ENCODE measurements around the gene RNF115. TPM values are rescaled to one million over a fixed set of nuclear protein-coding genes. Genes with fewer than 3 reads are reported as not detected.

The RNF115 gene
- total RNA-seq, 1 experiment from 2014 or later, result 9.5 TPM

- no peaks in the 10 kb centered on the region for H3K9me2 ChIP-seq (ENCODE audit: insufficient read depth)
- H3K4me2 ChIP-seq (ENCODE audit: low read length), result no peak overlapping the region
- TF ChIP-seq CEBPB (IDR thresholded peaks at IDR 0.05; ENCODE audit: low read depth), result no peak
- TF ChIP-seq ATF3 (IDR thresholded peaks at IDR 0.05), result no peak
- no peak for TF ChIP-seq RAD21 (IDR thresholded peaks at IDR 0.05; ENCODE audit: low read depth)
- TF ChIP-seq CTCF (IDR thresholded peaks at IDR 0.05 in 2 of 3, conservative IDR thresholded peaks at IDR 0.05 in 1 of 3; ENCODE audit: borderline replicate concordance in 1 of 3, insufficient read depth in 1 of 3, low read depth in 2 of 3, low read length in 2 of 3), result no peak
- no peak for TF ChIP-seq POLR2A (IDR thresholded peaks at IDR 0.05; ENCODE audit: borderline replicate concordance, extremely low read depth, insufficient read depth, insufficient read length)
- TF ChIP-seq ZNF274 (IDR thresholded peaks at IDR 0.05; ENCODE audit: low read depth, low read length), result no peak
- TF ChIP-seq EZH2 (IDR thresholded peaks at IDR 0.05), result no peak
- TF ChIP-seq SRF (IDR thresholded peaks at IDR 0.05; ENCODE audit: low read depth), result no peak
- TF ChIP-seq ZFX (IDR thresholded peaks at IDR 0.05), result no peak
- no peak for TF ChIP-seq SIN3A (IDR thresholded peaks at IDR 0.05; ENCODE audit: low read depth)
- TF ChIP-seq TCF7L2 (IDR thresholded peaks at IDR 0.05; ENCODE audit: borderline replicate concordance, extremely low read depth, insufficient read depth, insufficient read length), result no peak
- H3K4me3 ChIP-seq (replicated peaks in 1 of 2; ENCODE audit: low read depth in 1 of 2, low read length in 2 of 2), result no peak overlapping the region
- no peak for DNase-seq (ENCODE audit: low read depth, low spot score)
- H2AFZ ChIP-seq (ENCODE audit: low read depth, low read length, poor library complexity, severe bottlenecking), result no peak overlapping the region
- no peak for ATAC-seq
- no peaks in the 10 kb centered on the region for H3K27me3 ChIP-seq (ENCODE audit: insufficient read depth, low read length)
- H3K4me1 ChIP-seq (ENCODE audit: control insufficient read depth in 1 of 2, insufficient read depth in 2 of 2, low read length in 2 of 2), result peaks cover 4 to 14% of the 10 kb centered on the region in 2 experiments
- peaks cover 15 to 23% of the 10 kb centered on the region in 2 experiments for H3K36me3 ChIP-seq (ENCODE audit: control insufficient read depth in 1 of 2, insufficient read depth in 2 of 2, low read length in 2 of 2)
- ChIA-PET CTCF (interaction anchor here (1.1 to 7.6 kb wide), 2 partner anchors 11 to 130 kb away, joined by 3 to 87 read pairs; partner anchors contain the start of gene PIAS3), RAD21 (ENCODE audit: low non-redundant PET in 1 of 2, low total read pairs in 2 of 2, uncharacterized antibody in 2 of 2, unreplicated experiment in 2 of 2) (no interaction called here), POLR2A (interaction anchor here (2.2 kb wide), 1 partner anchor 11 kb away, joined by 6 read pairs; the partner anchor contains the start of gene PIAS3)
- H4K20me1 ChIP-seq (ENCODE audit: insufficient read depth), result no peaks in the 10 kb centered on the region
- H3K9ac ChIP-seq (ENCODE audit: low read length), result no peak overlapping the region
- no peaks in the 10 kb centered on the region for H3K9me3 ChIP-seq (ENCODE audit: control insufficient read depth in 1 of 2, insufficient read depth in 1 of 2, low read depth in 1 of 2, low read length in 2 of 2)
- H3K79me2 ChIP-seq (ENCODE audit: insufficient read depth, low read length), result no peaks in the 10 kb centered on the region
- H3K27ac ChIP-seq (ENCODE audit: low read depth, low read length), result no peak overlapping the region
- intact Hi-C loops (cut with micrococcal nuclease), result loop anchor here (5.0 kb wide), 1 partner anchor 59 kb away; no protein-coding TSS in a partner anchor
- BruUV-seq (replicated peaks), result no TSS peak
These were observed 23.9 kb upstream of the RNF115 start for GRCh38 chr1:145847827-145848226.

All from HCT116 (cell line).